Tongue (tissue), 3 donors: Measurements from ENCODE around the gene BSCL2. TPM values are rescaled to one million over a fixed set of nuclear protein-coding genes. Genes with fewer than 3 reads are reported as not detected.
"Not testable (repeated sequence)": the region's sequence is repeated elsewhere in the genome, so short reads cannot be mapped to it uniquely, and the experiment has no call there.

Experiments
- DNase-seq: peaks from one replicate; pipeline ENCODE4 v3.0.0-alpha.2; 2015
- small RNA-seq: library from RNA; depleted of rRNA; stranded (forward); fragments of <200 nt; gene quantifications from one replicate; pipeline ENCODE3, GENCODE V24; 2014; ENCODE audit warnings: low replicate concordance
- total RNA-seq: library from RNA; depleted of rRNA; stranded (reverse); fragments of >200 nt; gene quantifications from one replicate; pipeline ENCODE4 v1.2.3, GENCODE V29; 2014

Gene BSCL2
- total RNA-seq, 1 donor from 2014 or later, result 11.4 TPM

DNA sequence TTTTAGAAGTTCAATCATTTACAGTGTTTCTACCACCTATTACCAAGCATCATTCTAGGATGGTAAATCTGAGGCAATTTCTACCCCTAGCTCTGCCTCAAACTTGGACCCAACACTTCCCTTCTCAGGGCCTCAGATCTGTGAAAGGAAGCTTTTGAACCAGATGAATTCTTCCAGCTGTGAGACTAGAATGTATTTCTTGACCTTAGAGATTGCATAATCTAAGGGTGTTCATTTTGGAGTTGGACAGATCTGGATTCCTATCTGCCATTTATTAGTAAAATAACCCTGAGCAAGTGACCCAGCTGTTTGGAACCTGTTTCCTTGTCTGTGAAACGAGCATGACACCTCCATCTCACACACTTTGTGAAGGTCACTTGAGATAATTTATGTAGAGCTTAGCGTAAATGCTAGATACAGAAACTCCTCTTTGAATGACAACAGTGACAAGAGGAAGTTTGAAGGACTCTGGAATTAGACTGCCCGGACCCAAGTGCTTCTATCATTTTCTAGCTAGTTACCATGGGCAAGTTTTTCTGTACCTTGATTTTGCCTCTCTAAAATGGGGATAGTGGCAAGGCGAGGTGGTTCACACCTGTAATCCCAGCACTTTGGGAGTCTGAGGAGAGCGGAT, 50.3 kb downstream of the BSCL2 start:
- DNase-seq, result no peak

DNA sequence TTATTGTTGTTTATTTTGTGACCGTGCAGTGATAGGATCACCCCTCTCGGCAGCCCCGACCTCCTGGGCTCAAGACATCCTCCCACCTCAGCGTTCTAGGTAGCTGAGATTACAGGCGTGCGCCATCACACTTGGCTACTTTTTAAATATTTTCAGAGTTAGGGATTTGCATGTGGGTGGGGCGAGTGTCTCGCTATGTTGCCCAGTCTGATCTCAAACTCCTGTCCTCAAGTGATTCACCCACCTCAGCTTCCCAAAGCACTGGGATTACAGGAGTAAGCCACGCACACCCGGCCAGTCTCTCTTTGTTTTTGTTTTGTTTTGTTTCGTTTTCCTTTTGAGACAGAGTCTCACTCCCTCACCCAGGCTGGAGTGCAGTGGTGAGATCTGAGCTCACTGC, 52.9 kb downstream of the BSCL2 start:
- no peak for DNase-seq

DNA sequence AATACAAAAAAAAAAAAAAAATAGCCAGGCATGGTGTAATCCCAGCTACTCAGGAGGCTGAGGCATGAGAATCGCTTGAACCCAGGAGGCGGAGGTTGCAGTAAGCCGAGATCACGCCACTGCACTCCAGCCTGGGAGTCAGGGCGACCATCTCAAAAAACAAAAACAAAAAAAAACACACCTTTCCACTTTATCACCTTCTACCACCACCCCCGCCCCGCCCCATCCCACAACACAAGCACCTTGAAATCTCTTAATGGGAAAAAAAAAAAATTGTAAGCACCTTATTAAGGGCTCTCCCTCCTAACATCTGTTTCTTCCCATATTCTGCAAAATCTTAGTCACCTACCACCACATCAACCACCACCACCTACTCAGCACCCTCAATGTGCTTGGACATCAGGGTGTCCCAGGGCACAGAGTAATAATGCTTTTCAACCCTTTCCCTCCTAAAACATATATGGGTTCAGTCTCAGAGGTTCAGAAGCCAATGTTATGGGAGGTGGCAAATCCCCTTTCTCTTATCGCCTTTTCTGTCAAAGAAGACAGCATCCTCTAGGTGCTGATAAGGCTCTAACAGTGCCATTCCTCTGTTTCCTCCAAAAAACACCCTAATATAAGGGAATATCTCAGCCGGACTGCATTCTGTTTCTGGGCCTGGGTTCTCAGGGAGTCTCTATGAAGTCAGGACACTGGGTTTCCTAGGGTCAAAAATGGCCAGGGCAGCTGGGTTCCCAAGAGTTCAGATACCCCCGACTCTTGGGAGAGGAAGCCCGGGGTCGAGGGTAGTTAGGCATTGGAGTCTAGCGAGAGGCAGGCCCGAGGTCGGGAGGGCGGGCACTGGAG, 54.8 kb downstream of the BSCL2 start:
- DNase-seq, result no peak

DNA sequence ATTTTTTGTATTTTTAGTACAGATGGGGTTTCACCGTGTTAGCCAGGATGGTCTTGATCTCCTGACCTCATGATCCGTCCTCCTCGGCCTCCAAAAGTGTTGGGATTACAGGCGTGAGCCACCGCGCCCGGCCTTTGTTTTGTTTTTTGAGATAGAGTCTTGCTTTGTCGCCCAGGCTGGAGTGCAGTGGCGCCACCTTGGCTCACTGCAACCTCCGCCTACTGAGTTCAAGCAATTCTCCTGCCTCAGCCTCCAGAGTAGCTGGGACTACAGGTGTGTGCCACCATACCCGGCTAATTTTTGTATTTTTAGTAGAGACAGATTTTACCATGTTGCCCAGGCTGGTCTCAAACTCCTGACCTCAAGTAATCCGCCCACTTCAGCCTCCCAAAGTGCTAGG, 56.9 kb downstream of the BSCL2 start:
- DNase-seq, result not testable (repeated sequence)

DNA sequence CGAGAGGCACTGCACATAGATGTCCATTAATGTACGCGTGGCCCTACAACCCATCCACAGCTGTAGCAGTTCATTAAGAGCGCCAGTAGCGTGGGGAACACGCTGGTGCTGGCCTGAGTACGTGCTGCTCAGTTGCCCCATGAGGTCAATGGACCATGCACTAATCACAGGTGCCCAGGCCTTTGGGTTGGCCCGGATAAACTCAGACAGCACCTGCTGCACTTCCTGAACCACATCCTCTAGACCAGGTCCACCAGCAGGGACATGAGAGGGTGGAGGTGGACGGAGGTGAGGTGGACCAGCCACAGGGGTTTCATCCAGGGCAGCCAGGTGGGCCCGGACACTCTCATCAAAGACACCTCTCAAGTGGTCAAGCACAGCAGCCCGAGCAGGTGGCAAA, 57.7 kb downstream of the BSCL2 start:
- no peak for DNase-seq

DNA sequence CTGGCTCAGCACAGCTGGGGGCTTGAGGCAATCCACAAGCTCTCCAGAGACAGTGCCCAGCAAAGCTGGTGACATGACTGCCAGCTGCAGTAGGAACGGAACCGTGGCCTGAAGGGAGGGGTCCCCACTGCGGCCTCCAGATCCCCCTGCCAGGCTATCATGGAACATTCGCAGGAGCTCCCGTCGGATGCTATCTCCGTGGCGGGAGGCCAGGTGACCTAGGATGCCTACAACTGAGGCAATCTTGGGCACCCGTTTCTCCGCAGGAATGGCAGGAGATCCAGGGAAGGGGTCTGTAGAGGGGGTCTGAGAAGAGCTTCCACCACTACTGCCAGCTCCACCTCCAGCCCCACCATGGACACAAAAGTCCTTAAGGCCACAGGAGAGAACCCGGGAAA, 58.3 kb downstream of the BSCL2 start:
- DNase-seq, result no peak

DNA sequence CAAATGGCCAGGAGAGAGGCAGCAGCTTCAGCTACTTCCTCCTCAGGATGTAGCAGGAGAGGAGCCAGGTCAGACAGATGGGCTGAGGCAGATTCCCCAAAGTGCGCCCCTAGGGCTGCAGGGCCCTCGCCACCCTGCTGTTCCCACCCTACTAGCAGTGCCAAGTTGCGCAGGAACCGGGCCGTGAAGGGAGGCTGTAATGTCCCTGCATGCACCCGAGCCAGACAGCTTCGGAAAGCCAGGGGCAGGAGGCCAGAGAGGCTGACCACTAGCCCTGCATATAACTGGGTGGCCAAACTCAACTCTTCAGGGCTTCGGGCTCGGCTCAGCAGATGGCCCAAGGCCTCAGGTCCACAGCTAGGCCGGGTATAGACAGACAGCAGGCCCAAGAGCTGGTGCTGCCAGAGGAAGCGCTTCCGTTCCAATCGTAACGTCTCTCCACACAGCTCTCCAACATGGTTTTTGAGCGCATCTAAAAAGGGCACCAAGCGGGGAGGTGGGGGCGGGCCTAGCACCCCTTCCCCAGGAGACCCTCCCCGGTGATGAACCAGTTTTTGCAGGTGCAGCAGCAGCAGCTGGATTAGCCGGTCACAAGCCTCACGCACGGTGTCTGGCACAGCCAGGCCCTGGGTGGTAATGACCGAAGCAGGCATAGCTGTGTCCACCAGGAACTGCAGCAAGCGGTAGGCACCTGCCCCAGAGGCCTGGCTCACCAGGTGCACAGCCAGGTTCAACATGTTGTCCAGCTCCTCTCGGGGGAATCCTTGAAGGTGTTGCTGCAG, 58.8 kb downstream of the BSCL2 start:
- DNase-seq, result no peak

DNA sequence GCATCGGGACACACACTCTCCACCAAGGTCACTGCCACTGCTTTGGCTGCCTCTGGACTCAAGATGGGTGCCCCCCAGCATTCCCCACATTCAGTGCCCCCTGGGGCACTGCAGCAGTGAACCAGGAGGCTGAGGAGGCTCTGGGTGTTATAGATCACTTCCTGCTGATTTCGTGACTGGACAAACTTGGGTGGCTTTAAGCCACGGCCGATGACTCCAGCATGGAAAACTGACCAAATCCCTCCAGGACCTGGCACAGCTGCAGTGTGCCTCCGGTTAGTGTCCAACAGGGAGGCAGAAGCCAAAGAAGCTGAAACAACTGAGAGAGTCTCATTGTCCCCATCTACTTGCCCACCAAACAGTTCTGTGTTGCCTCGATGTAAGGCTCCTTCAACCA, 59.6 kb downstream of the BSCL2 start:
- no peak for DNase-seq

DNA sequence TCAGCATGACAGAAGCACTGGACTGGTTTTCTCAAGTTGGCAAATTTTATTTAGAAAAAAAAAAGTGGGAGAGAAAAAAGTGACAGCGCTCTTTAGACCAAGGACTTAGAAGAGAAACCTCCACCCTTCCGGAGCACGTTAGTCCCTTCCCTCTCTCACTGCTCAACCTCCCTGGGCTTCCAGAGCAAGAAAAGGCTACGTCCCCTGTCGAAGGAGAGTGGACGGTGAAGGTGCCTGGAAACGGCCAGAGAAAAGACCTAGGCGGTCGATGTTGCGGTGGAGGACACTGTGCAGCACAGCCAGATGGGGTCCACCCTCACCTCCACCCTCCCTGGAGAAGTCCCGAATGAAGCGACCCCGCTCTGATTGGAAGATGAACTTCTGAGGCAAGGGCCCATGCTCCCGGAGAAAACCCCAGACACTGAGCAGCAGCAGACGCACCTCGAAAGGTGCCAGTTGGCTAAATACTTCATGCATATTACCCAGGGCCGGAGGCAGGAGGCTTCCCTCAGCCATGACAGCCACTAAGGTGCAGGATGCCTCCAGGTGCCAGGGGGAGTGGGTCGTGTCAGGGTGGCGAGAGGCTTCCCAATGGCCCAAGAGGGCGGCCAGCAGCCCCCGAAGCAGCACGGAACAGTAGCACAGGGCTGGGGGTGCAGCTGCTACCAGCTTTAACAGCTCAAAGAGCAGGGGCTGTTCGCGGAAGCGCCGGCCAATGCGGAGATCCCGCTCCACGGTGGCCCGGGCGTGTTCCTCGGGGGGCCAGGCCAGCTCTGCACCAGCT, 60.2 kb downstream of the BSCL2 start:
- DNase-seq, result no peak

DNA sequence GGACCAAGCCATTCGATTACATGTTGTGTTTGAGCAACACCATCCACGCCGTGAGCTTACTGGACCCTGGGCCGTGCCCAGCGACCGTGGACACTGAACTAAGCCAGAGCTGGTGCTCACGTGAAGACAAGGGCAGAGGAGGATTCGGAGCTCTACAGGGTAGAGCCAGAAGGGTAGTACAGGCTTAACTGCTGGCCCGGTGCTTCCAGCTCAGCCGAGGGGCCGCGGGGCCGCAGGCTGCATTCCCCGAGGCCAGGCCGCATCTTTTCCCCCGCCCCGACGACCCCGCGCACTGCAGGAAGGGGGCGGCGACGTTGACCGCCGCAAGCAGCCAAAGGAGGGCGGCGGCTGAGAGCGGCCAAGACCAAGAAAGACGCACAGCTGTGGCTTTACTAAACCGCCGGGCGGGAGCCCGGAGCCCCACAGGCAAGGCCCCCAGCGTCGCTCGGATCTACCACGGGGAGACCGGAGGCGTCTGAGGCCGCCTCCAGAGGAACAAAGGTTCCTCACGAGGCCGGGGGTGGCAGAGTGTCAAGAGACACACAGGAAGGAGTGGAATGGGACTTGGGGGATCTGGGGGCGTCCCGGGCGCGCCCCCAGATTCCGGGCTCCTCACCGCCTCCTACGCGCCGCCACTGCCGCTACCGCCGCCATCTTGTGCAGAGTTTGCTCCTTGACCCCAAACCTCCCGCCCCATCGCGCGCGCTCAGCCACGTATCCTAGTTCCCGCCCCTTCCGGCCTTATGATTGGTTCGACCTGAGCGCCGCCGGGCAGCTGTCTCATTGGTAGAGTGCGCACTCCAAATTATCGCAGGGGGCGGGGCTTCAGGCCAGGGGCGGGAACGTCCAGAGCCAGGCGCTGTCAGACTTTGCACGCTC, 61.0 kb downstream of the BSCL2 start, which contains the start of gene GANAB:
Gene GANAB (minus strand): TSS at position 668 of the 879 bp plus-strand sequence. CDS start 14 bp downstream, at position 654.
- DNase-seq, result peak; percentile 100

DNA sequence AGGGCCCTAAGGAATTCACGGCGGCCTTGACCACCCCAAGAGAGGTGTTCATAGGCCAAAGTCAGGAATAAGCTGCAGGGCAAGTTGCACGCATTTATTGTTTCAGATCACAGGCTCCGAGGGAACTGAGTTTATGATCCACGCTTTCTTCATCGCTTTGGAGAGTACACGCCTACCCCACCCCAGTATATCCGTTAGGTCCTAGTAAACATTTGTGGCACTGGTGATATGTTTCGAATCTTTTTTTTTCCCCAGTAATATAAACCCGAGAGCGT, 61.6 kb downstream of the BSCL2 start:
- no peak for DNase-seq

DNA sequence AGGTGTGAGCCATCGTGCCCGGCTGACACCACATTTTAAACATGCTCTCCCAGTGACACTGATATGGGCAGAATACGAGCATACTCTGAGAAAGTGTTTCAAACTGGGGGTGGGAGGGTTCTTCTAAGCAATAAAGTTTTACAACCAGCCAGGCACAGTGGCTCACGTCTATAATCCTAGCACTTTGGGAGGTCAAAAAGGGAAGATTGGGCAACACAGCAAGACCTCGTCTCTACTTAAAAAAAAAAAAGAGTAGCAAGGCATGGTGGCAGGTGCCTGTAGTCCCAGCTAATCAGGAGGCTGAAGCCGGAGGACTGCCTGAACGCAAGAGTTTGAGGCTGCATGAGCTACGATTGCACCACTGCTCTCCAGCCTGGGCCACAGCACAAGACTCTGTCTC, 63.0 kb downstream of the BSCL2 start:
- DNase-seq, result no peak

Small RNAs within 50 kb of the gene (small RNA-seq; reads per million reads assigned to genes)
- gene SNORA57, result not detected

Other genes with a start within 250 kb of the BSCL2 start
- gene AHNAK, start 160.6 kb downstream of the BSCL2 start, total RNA-seq, result 909 TPM
- gene EEF1G, start 133.5 kb downstream of the BSCL2 start, total RNA-seq, result 1,840 TPM
- gene TUT1, start 115.9 kb downstream of the BSCL2 start, total RNA-seq, result 5.8 TPM
- gene MTA2, start 105.6 kb downstream of the BSCL2 start, total RNA-seq, result 54.7 TPM
- gene EML3, start 94.6 kb downstream of the BSCL2 start, total RNA-seq, result 11.2 TPM
- 0.72 TPM for gene ROM1, start 94.2 kb downstream of the BSCL2 start, total RNA-seq
- 14.4 TPM for gene B3GAT3, start 85.4 kb downstream of the BSCL2 start, total RNA-seq
- gene GANAB, start 60.8 kb downstream of the BSCL2 start, total RNA-seq, result 158 TPM
- 22.4 TPM for gene INTS5, start 54.1 kb downstream of the BSCL2 start, total RNA-seq
- gene C11orf98, start 42.2 kb downstream of the BSCL2 start, total RNA-seq, result 10.4 TPM
- 2.6 TPM for gene CSKMT, start 42.1 kb downstream of the BSCL2 start, total RNA-seq
- gene UQCC3, start 35.8 kb downstream of the BSCL2 start, total RNA-seq, result 5.4 TPM
- gene LBHD1, start 35.2 kb downstream of the BSCL2 start, total RNA-seq, result 2.9 TPM
- gene UBXN1, start 28.4 kb downstream of the BSCL2 start, total RNA-seq, result 90.2 TPM
- 33.8 TPM for gene LRRN4CL, start 17.9 kb downstream of the BSCL2 start, total RNA-seq
- gene GNG3, start 252 bp upstream of the BSCL2 start, total RNA-seq, result not detected
- 39.0 TPM for gene HNRNPUL2, start 20.0 kb upstream of the BSCL2 start, total RNA-seq
- gene TTC9C, start 21.1 kb upstream of the BSCL2 start, total RNA-seq, result 18.9 TPM
- 7.5 TPM for gene ZBTB3, start 46.7 kb upstream of the BSCL2 start, total RNA-seq
- gene POLR2G, start 54.2 kb upstream of the BSCL2 start, total RNA-seq, result 56.2 TPM
- 17.7 TPM for gene TAF6L, start 64.0 kb upstream of the BSCL2 start, total RNA-seq
- 19.5 TPM for gene TMEM179B, start 80.0 kb upstream of the BSCL2 start, total RNA-seq
- 24.7 TPM for gene TMEM223, start 84.6 kb upstream of the BSCL2 start, total RNA-seq
- gene NXF1, start 98.0 kb upstream of the BSCL2 start, total RNA-seq, result 45.2 TPM
- 37.1 TPM for gene STX5, start 124.6 kb upstream of the BSCL2 start, total RNA-seq
- not detected for gene TEX54, start 125.4 kb upstream of the BSCL2 start, total RNA-seq
- gene WDR74, start 132.2 kb upstream of the BSCL2 start, total RNA-seq, result 36.8 TPM
- 87.0 TPM for gene SLC3A2, start 173.5 kb upstream of the BSCL2 start, total RNA-seq
- 0.10 TPM for gene CHRM1, start 213.9 kb upstream of the BSCL2 start, total RNA-seq